Measurements from ENCODE around the gene SRD5A1.

Gene SRD5A1

GRCh38 chr5:6606884-6607558 lies 26.2 kb upstream of the SRD5A1 start:
- H3K79me2 ChIP-seq = no peaks in the 10 kb centered on the region
- no peak overlapping the region for H3K9ac ChIP-seq
- no peaks in the 10 kb centered on the region for H3K36me3 ChIP-seq (ENCODE audit: control insufficient read depth, insufficient read depth, low read length)
- H3K4me3 ChIP-seq (ENCODE audit: low read depth, low read length) = no peak overlapping the region
- H3K4me1 ChIP-seq = no peaks in the 10 kb centered on the region
- no peaks in the 10 kb centered on the region for H3K9me3 ChIP-seq (ENCODE audit: control insufficient read depth, low read length)
- H2AFZ ChIP-seq = no peak overlapping the region
- no peak for TF ChIP-seq CTCF (IDR thresholded peaks at IDR 0.05)
- H3K27ac ChIP-seq = no peak overlapping the region
- no peak overlapping the region for H3K4me2 ChIP-seq (ENCODE audit: low read length)
- no peaks in the 10 kb centered on the region for H3K27me3 ChIP-seq (ENCODE audit: control insufficient read depth, insufficient read depth, low read length)

- no peak overlapping the region for H3K27ac ChIP-seq
- no peaks in the 10 kb centered on the region for H3K4me1 ChIP-seq
- no peak overlapping the region for H3K9ac ChIP-seq
- H3K4me3 ChIP-seq (ENCODE audit: low read depth, low read length) = no peak overlapping the region
- H2AFZ ChIP-seq = no peak overlapping the region
- no peaks in the 10 kb centered on the region for H3K79me2 ChIP-seq
- H3K9me3 ChIP-seq (ENCODE audit: control insufficient read depth, low read length) = no peaks in the 10 kb centered on the region
- H3K36me3 ChIP-seq (ENCODE audit: control insufficient read depth, insufficient read depth, low read length) = no peaks in the 10 kb centered on the region
- no peak for TF ChIP-seq CTCF (IDR thresholded peaks at IDR 0.05)
- no peaks in the 10 kb centered on the region for H3K27me3 ChIP-seq (ENCODE audit: control insufficient read depth, insufficient read depth, low read length)
- H3K4me2 ChIP-seq (ENCODE audit: low read length) = no peak overlapping the region
These were observed 25.7 kb upstream of the SRD5A1 start for GRCh38 chr5:6607559-6607936.

- no peaks in the 10 kb centered on the region for H3K36me3 ChIP-seq (ENCODE audit: control insufficient read depth, insufficient read depth, low read length)
- H3K27ac ChIP-seq = no peak overlapping the region
- no peak overlapping the region for H3K9ac ChIP-seq
- no peak overlapping the region for H3K4me3 ChIP-seq (ENCODE audit: low read depth, low read length)
- H3K4me2 ChIP-seq (ENCODE audit: low read length) = no peak overlapping the region
- H3K9me3 ChIP-seq (ENCODE audit: control insufficient read depth, low read length) = no peaks in the 10 kb centered on the region
- H3K27me3 ChIP-seq (ENCODE audit: control insufficient read depth, insufficient read depth, low read length) = no peaks in the 10 kb centered on the region
- H2AFZ ChIP-seq = no peak overlapping the region
- H3K79me2 ChIP-seq = no peaks in the 10 kb centered on the region
- TF ChIP-seq CTCF (IDR thresholded peaks at IDR 0.05) = no peak
- no peaks in the 10 kb centered on the region for H3K4me1 ChIP-seq
These were observed 25.2 kb upstream of the SRD5A1 start for GRCh38 chr5:6608016-6608415.

GRCh38 chr5:6611334-6612256 lies 21.6 kb upstream of the SRD5A1 start:
- Histone ChIP-seq H3K4me1 (no peaks in the 10 kb centered on the region), H3K9me3 (ENCODE audit: control insufficient read depth, low read length) (no peaks in the 10 kb centered on the region), H3K36me3 (ENCODE audit: control insufficient read depth, insufficient read depth, low read length) (no peaks in the 10 kb centered on the region), H3K4me3 (ENCODE audit: low read depth, low read length) (no peak overlapping the region), H2AFZ (no peak overlapping the region), H3K9ac (no peak overlapping the region), H3K27ac (no peak overlapping the region), H3K79me2 (peaks cover 9% of the 10 kb centered on the region), H3K4me2 (ENCODE audit: low read length) (no peak overlapping the region), H3K27me3 (ENCODE audit: control insufficient read depth, insufficient read depth, low read length) (no peaks in the 10 kb centered on the region)
- TF ChIP-seq CTCF (IDR thresholded peaks at IDR 0.05) = no peak
